Mesenteric fat pad (tissue), 1 donor: Measurements from ENCODE around the gene ARHGAP25. TPM values are rescaled to one million over a fixed set of nuclear protein-coding genes. Genes with fewer than 3 reads are reported as not detected.

Source experiments
- DNase-seq: peaks from one replicate; pipeline ENCODE4 v3.0.0-alpha.2; 2020; ENCODE audit warnings: low spot score
- total RNA-seq: library from RNA; stranded (reverse); fragmentation: NEBNext Ultra II Directional; extraction: Animal tissue kit (Norgen Biotek cat#: 25700); gene quantifications from one replicate; pipeline ENCODE4 v1.2.1, GENCODE V29; 2021
- donor health status: DM: yes; HTN: yes; CAD: no.

Gene ARHGAP25
- total RNA-seq, 1 donor from 2014 or later = 15.6 TPM

- DNase-seq = no peak
Measured at GRCh38 chr2:68719912-68720311, 14.7 kb upstream of the ARHGAP25 start.

GRCh38 chr2:68720665-68721064 lies 13.9 kb upstream of the ARHGAP25 start:
- DNase-seq = no peak

- DNase-seq = no peak
Measured at GRCh38 chr2:68721482-68722101, 13.0 kb upstream of the ARHGAP25 start.

GRCh38 chr2:68722712-68723111 lies 11.9 kb upstream of the ARHGAP25 start:
- no peak for DNase-seq

GRCh38 chr2:68723181-68723580 lies 11.4 kb upstream of the ARHGAP25 start:
- no peak for DNase-seq

GRCh38 chr2:68726100-68726499 lies 8.5 kb upstream of the ARHGAP25 start:
- DNase-seq = no peak

GRCh38 chr2:68726608-68727367 lies 7.8 kb upstream of the ARHGAP25 start:
- DNase-seq = no peak

GRCh38 chr2:68727683-68728375 lies 6.8 kb upstream of the ARHGAP25 start:
- no peak for DNase-seq

GRCh38 chr2:68730828-68731227 lies 3.8 kb upstream of the ARHGAP25 start:
- DNase-seq = no peak

- DNase-seq = no peak
Measured at GRCh38 chr2:68732036-68732932, 2.3 kb upstream of the ARHGAP25 start.

- DNase-seq = no peak
Measured at GRCh38 chr2:68733365-68733764, 1.2 kb upstream of the ARHGAP25 start.

GRCh38 chr2:68734176-68734575 lies 435 bp upstream of the ARHGAP25 start:
- no peak for DNase-seq

GRCh38 chr2:68736086-68736485 lies 1.5 kb downstream of the ARHGAP25 start:
- no peak for DNase-seq

GRCh38 chr2:68737711-68738110 lies 3.1 kb downstream of the ARHGAP25 start:
- no peak for DNase-seq

- DNase-seq = no peak
Measured at GRCh38 chr2:68738906-68739594, 4.4 kb downstream of the ARHGAP25 start.

- no peak for DNase-seq
Measured at GRCh38 chr2:68739595-68740399, 5.2 kb downstream of the ARHGAP25 start.

- DNase-seq = no peak
Measured at GRCh38 chr2:68740400-68740914, 5.8 kb downstream of the ARHGAP25 start.

GRCh38 chr2:68741238-68741637 lies 6.6 kb downstream of the ARHGAP25 start:
- no peak for DNase-seq

GRCh38 chr2:68741805-68742306 lies 7.2 kb downstream of the ARHGAP25 start:
- no peak for DNase-seq
